ENCODE measurements around the gene NCAPG2.
A peak's percentile ranks its signal among the peaks of the same experiment; 100 is the strongest.

NCAPG2 gene

DNA sequence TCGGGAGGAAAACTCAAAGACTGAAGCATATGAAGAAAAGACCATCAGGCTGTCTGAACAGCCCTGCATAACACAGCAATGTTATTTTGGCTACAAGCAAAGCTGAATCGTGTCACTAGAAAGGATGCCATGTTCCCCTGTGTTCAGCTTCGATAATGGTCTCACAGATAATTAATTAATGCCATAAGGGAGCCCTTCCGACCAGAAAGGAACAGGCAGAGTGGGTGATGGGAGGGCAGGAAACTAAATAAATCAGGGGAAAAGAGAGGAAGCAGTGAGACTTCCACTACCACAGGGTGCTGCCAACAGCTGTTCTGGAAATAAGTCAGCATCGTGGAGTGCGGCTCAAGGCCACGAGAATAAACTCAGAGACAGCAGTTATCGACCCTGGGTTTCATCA, 120.2 kb downstream of the NCAPG2 start:
- Mint-ChIP-seq H3K9me3 (peaks cover 22% of the 10 kb centered on the region), H3K36me3 (ENCODE audit: low read depth) (no peaks in the 10 kb centered on the region), H3K27me3 (ENCODE audit: low read depth) (peaks cover 63% of the 10 kb centered on the region), H3K4me1 (no peaks in the 10 kb centered on the region), H3K4me3 (peak overlapping the region in 1 of 3 experiments; percentile 58), H3K27ac (no peak overlapping the region)
- TF ChIP-seq CTCF (IDR thresholded peaks at IDR 0.05; ENCODE audit: unreplicated experiment in 3 of 3): no peak

DNA sequence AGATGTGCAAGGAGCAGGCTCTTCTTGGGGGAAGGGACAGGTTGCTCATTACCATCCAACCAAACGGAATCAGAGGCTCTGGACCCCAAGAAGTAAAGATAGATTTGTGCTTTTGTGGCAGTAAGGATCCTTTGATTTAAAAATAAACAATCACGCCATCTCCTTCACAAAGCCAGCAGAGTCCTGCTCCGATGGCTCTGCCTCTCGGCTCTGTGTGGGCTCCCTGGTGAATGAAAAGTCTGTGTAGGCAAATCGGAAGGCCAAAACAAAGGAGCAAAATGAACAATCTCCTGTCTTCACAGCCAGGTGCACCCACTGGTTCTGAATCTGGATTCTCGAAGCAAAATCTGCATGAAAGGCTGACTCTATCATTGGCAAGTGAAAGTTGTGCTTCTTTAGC, 120.8 kb downstream of the NCAPG2 start:
- peaks cover 22% of the 10 kb centered on the region for H3K9me3 Mint-ChIP-seq
- peaks cover 57% of the 10 kb centered on the region for H3K27me3 Mint-ChIP-seq (ENCODE audit: low read depth)
- H3K36me3 Mint-ChIP-seq (ENCODE audit: low read depth): no peaks in the 10 kb centered on the region
- no peaks in the 10 kb centered on the region for H3K4me1 Mint-ChIP-seq
- H3K4me3 Mint-ChIP-seq: peak overlapping the region in 1 of 3 experiments; percentile 24
- no peak for TF ChIP-seq CTCF (IDR thresholded peaks at IDR 0.05; ENCODE audit: unreplicated experiment in 3 of 3)
- H3K27ac Mint-ChIP-seq: no peak overlapping the region

GRCh38 chr7:158583143-158583542, 121.5 kb downstream of the NCAPG2 start:
- Mint-ChIP-seq H3K27me3 (ENCODE audit: low read depth) (peaks cover 52% of the 10 kb centered on the region), H3K36me3 (ENCODE audit: low read depth) (no peaks in the 10 kb centered on the region), H3K27ac (no peak overlapping the region), H3K4me3 (no peak overlapping the region), H3K4me1 (no peaks in the 10 kb centered on the region), H3K9me3 (peaks cover 24% of the 10 kb centered on the region)
- TF ChIP-seq CTCF (IDR thresholded peaks at IDR 0.05; ENCODE audit: unreplicated experiment in 3 of 3): no peak

DNA sequence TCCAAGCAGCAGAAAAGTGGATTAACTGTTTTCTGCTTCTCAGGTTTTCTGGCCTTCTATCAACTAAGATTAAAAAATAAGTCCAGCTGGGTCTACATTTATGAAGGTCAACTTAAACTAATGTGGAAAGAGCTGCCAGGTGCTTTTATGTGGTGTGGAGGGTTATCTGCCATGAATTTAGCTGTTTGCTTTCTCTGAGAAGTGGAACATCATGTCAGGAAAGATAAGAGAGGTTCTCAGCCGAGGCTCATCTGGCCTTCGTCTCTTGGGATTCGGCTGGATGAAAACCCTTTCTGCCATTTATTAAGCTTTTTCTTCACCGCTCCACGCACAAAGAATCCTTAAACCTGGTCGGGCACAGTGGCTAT, 122.5 kb downstream of the NCAPG2 start:
- H3K27me3 Mint-ChIP-seq (ENCODE audit: low read depth): peaks cover 52% of the 10 kb centered on the region
- H3K4me3 Mint-ChIP-seq: no peak overlapping the region
- no peaks in the 10 kb centered on the region for H3K4me1 Mint-ChIP-seq
- peaks cover 24% of the 10 kb centered on the region for H3K9me3 Mint-ChIP-seq
- no peak for TF ChIP-seq CTCF (IDR thresholded peaks at IDR 0.05; ENCODE audit: unreplicated experiment in 3 of 3)
- H3K27ac Mint-ChIP-seq: no peak overlapping the region
- H3K36me3 Mint-ChIP-seq (ENCODE audit: low read depth): no peaks in the 10 kb centered on the region

- peaks cover 52% of the 10 kb centered on the region for H3K27me3 Mint-ChIP-seq (ENCODE audit: low read depth)
Measured at GRCh38 chr7:158581440-158582088, 123.0 kb downstream of the NCAPG2 start.

More at GRCh38 chr7:158581440-158582088, 123.0 kb downstream of the NCAPG2 start:
- Mint-ChIP-seq H3K4me1 (no peaks in the 10 kb centered on the region), H3K4me3 (no peak overlapping the region), H3K9me3 (peaks cover 24% of the 10 kb centered on the region), H3K27ac (no peak overlapping the region), H3K36me3 (ENCODE audit: low read depth) (no peaks in the 10 kb centered on the region)
- no peak for TF ChIP-seq CTCF (IDR thresholded peaks at IDR 0.05; ENCODE audit: unreplicated experiment in 3 of 3)

Data from nephron (organoid).